Stimulated activated CD4-positive, alpha-beta T cell treated with anti-CD3 and anti-CD28 coated beads, Interleukin-1b, Interleukin-23, amount 100 ng/mL, for 48 hours (primary cell): Measurements from ENCODE around the gene EHMT1.
"Not testable (repeated sequence)": the region's sequence is repeated elsewhere in the genome, so short reads cannot be mapped to it uniquely, and the experiment has no call there.

Experiments used
- DNase-seq: peaks from one replicate; pipeline ENCODE4 v3.0.0-alpha.2; 2020

EHMT1 gene

DNA sequence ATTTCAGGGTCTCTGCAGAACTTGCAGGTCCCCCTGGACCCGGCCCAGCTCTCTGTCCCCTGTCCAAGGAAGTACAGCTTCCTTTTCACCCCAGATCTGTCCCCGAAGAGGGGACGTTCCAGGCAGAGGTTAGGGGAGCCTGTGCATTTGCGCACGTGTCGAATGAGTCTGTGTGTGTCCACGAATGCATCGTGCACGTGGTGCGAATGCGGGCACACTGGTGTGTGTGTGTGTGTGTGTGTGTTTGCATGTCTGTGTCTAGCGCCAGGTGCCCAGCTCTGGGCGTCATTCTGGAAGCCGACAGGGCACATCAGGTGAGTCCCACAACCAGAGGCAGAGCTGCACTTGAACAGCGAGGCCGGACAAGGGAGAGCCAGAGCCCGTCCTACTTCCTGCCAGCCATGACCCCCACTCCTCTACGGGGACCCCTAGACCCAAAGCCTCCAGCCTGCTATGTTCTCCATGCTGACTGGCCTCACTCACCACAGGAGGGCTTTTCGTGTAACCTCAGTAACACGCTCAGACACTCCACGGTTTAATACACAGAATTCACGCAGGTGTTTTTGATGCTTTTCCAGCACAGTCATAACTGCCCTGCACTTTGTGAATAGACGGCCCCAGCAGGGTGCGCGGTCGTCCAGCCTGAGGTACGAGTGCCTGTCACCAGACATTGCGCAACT lies 217.5 kb downstream of the EHMT1 start:
- DNase-seq = no peak

DNA sequence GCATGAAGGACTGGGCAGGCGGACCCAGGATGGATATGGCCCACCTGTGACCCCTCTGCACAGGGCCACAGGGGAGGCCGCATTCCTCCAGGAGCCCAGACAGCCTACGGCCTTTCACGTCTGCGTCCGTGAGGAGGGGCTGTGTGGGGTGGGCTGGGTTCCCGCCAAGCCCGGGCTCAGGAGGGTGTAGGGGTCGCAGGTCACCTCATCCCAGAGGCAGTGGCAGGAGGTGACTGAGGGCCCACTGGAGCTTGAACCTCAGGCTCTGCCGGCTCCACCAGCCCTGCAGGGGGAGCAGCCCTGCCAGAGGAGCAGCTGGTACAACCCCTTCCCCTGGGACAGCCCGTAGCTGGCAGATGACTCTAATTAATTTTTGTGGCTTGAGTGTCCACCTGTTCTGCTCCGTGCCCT lies 218.0 kb downstream of the EHMT1 start:
- DNase-seq = no peak

DNA sequence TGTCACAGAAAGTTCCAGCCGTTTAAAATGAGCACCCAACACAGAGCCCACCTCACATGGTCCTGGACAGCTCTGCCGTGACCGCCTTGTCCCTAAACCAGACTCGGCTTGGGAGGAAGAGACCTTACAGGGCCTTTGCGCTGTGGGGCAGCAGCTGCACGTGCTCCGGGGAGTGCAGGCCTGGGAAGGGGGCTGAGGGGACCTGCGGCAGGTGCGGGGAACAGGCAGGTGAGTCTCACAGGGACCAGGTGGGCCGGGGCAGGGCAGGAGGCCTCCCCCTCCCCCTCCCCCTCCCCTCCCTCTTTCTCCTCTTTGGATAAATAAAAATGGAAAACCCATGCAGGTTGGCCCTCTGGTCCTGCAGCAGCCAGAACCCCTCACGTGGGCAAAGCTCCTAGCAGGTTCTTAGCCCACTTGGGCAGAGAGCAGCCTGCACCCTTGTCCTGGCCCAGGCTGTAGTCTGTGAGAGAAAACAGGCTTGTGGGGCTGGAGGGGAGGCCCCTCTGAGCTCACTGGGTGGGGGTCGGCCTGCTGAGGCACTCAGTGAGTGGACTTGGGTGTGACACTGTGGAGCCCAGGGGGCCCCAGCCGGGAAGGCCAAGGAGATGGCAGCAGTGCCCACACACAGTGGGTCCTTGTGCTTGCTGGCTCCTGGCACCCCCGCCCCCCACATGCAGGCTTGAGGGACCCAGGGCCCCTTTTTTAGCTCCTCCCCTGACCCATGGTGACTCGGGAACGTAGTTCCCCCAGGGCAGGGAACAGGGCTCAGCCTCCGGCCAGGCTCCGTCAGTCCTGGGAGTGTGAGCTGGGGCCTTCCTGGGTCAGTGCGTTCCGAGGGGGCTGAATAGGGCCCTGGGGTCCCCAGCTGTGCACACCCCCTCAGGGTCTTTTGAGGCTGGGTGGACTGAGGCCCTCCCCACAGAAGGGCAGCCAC lies 218.8 kb downstream of the EHMT1 start:
- no peak for DNase-seq

DNA sequence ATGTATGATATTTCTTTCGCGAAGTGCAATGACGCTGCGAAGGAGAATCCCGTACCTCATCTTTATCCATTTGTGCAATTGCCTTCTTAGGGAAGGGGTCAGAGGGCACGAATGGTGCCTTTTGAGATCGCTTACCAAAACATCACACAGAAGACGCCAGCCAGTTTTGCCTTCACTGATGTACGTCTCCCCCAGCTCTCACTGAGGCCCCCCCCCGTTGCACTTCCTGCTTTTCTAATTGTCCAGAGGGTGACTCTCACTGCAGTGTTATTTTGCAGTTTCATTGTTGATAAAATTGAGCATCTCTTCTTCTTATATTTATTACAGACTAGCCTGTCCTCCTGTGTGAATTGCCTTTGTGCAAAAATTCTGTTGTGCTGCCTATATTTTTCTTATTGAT lies 219.8 kb downstream of the EHMT1 start:
- no peak for DNase-seq

DNA sequence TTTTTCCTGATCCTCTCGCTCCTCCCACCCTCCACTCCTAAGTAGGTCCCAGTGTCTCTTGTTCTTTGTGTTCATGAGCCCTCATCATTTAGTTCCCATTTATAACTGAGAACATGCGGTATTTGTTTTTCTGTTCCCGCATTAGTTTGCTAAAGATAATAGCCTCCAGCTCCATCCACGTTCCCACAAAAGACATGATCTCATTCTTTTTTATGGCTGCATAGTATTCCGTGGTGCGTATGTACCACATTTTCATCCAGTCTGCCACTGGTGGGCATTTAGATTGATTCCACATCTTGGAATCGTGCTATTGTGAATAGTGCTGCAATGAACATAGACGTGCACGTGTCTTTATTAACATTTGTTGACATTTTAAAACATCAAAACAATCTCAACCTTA lies 224.6 kb downstream of the EHMT1 start:
- DNase-seq = no peak

DNA sequence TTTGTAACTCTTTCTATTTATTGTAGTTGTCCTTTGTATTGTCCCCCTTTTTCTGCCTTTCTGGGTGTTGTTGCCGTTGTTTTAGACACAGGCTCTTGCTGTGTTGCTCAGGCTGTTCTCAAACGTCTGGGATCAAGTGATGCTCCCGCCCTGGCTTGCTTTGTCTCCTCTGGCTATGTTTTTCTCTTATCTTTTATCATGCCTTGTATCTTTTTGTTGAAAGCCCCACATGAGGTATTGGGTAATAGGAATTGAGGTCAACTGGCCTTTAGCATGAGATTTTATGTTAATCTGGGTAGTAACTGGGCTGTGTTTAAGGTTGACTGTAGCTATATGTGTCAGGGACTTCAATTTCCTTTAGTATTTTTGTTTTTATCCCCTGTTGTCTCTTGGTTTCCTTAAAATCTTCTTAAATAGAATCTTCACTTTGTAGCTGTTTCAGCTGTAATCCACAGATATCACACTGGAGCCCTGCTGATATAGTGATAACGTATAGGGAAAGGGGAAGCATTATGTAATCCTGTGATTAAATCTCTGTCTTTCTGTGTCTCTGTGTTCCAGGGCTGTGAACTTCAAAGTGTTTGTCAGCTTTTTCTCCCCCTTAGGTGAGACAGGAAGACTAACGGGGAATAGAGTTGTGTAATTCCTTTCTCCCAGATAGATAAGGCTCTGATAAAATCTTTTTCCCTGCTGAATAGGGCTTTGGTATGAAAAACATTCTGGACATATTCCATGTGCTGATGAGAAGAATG lies 232.9 kb downstream of the EHMT1 start:
- DNase-seq = no peak

DNA sequence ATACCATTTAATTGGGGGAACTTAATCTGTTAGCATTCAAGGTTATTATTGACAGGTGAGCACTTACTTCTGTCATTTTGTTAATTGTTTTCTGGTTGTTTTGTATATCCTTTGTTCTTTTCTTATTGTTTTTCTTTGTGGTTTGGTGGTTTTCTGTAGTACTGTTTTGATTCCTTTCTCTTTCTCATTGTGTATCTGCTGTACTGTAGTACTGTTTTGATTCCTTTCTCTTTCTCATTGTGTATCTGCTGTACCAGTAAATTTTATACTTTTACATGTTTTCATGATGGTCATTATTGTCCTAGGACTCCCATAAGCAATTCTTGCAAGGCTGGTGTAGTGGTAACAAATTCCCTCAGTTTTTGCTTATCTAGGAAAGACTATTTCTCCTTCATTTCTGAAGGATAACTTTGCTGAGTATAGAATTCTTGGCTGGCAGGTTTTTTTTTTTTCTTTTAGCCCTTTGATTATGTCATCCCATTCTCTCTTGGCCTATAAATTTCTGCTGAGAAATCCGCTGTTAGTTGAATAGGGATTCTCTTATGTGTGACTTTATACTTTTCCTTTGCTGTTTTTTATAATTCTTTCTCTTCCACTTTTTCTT lies 234.7 kb downstream of the EHMT1 start:
- no peak for DNase-seq

DNA sequence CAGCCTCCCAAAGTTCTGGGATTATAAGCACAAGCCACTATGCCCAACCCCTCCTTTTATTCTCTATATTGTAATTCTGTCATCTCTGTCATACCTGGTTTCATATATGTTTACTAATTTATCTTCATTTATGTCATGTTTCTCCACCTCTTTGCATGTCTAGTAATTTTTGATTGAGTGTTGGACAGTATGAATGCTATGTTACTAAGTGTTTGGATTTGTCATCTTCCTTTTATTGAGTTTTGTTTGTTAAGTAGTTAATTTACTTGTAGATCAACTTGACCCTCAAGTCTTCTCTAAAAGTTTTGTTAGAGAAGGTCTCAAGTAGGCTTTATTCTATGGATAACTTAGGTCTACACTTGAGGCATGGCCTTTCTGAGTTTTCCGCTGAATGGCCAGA lies 241.6 kb downstream of the EHMT1 start:
- no peak for DNase-seq

DNA sequence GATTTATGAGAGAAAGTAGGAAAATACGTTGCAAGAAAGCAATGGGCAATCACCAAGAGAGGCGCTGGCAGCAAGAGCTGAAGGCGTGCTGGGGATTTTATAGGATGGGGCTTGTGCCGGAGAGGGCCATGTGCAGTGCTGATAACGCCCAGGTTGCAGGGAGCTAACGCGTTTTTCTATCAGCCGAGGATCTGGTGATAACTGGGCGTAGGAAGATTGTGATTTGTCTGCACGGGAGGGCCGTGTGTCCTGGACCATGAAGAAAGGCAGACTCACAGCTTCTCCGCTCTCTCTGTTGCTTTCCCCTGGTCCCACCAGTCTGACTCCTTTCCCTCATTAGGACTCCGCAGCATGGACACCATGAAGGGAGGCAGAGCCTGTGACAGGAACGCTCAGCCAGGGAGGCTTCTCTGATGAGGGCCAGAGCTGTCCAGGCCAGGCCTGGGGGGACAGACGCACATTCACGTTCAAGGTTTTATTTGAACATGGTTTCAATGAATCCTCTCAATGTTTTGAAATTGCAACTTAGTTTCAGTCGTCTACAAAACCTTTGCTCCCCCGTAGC lies 246.9 kb downstream of the EHMT1 start:
- DNase-seq = no peak

DNA sequence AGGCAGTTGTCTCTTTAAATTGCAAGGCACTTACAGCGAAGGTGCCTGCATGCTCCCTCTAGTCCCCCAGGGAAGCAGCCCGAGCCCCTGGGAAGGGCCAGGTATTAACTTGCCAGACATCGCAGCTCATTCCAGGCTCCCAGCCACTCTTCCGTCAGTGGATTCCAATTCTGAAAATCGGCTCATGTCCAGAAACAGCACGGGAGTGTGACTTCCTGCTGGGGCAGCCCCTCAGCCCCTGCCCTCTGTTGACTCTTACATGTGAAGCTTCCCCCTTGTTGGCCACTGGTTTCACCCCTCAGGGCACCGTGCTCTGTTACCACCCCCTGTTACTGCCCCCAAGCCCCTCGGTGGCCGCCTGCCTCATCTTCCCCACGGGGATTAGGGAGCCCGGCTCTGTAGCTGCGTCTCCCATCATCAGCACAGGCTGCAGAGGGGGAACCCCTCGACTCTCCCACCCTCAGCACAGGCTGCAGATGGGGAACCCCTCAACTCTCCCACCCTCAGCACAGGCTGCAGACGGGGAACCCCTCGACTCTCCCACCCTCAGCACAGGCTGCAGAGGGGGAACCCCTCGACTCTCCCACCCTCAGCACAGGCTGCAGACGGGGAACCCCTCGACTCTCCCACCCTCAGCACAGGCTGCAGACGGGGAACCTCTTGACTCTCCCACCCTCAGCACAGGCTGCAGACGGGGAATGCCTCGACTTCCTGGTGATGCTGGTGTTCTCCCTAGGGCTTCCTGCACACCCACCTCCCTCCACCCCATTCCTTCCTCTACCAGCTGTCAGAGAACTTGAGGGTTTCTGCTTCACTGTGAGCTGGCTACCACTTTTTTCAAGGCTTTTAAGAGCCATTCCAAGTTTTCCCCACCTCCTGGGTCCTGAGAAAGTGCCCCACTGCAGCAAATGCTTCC lies 247.7 kb downstream of the EHMT1 start:
- no peak for DNase-seq

DNA sequence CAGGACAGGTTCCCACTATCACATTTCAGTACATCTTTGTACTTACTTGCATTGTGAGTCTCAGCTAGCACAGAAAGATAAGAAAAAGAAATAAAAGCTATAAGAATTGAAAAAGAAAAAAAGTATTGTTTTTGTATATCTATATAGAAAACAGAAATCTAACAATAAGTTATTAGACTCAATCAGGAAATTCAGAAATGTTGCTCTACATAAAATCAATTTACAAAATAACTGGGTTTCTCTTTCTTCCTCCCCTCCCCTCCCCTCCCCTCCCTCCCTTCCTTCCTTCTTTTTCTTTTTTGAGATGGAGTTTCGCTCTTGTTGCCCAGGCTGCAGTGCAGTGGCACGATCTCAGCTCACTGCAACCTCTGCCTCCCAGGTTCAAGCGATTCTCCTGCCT lies 251.6 kb downstream of the EHMT1 start:
- no peak for DNase-seq

DNA sequence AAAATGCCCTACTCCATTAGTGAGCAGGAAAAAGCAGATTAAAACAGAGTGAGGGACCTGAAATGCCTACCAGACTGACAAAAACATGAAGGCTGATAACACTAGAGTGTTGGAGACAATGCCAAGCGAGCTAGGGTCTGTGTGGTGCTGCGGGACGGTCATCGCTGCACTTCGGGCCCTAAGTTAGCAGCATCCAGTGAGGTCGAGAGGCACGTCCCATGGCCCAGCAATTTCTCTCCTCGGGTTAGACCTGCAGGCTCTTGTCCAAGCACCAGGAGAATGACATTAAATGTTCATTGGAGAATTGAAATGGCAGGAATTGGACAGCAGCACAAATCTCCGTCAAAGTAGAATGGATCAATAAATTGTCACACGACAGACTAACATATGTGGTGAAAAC lies 253.5 kb downstream of the EHMT1 start:
- DNase-seq = no peak

DNA sequence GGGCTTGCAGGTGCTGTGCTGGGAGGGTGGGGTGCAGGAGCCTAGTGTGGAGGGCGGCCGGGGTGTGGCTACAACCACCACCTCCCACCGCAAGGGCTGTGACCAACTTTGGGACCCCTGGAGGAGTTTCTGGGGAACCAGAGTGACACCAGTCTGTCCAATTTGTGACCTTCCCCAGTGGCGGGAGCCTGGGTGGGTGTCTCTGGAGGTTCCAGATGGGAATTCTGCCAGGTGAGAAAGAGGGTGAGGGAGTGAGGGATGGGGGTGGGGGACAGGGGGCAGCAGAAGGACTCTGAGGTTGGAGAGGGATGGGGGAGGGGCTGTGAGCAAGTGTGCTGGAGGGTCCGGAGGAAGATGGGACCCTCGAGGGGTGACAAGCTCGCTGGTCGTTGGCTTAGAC lies 254.6 kb downstream of the EHMT1 start:
- no peak for DNase-seq

DNA sequence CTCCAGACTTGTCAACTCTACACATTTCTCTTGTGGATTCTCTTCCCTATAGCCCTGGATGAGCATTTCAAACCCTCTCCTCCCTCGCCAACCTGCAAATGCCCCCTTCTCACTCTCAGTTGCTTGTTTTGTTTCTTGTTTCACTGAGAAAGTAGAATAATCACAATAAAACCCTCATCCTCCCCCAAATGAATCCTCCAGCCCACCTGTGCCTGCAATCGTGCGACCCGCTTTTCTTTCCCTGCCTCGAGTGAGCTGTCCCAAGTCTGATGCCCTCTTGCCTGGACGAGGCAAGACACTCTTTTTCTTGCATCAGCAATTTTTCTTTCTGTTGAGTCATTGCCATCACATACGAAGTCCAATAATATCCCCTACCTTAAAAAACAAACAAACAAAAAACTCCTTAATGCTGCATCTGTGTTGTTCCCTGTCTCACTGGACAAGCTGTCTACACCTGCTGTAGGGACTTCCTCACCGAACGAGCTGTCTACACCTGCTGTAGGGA lies 255.1 kb downstream of the EHMT1 start:
- DNase-seq = no peak

DNA sequence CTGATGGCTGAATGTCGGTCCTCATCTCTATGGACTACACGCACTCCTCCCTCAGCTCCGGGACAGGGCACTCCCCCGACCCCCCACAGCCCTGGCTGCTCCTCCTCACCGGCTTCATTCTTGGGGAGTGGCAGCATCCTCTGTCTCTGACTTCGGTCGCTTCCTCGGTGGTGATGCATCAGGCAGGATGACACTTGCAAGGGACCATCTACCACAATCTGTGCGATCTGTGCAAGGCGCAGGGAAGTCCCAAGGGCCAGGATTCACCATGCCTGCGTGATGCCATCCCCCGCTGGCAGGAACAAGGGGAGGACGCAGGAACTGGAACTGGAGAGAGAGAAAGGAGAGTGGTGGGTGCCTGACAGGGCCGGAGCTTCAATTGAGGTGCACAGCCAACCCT lies 256.5 kb downstream of the EHMT1 start:
- DNase-seq = no peak

DNA sequence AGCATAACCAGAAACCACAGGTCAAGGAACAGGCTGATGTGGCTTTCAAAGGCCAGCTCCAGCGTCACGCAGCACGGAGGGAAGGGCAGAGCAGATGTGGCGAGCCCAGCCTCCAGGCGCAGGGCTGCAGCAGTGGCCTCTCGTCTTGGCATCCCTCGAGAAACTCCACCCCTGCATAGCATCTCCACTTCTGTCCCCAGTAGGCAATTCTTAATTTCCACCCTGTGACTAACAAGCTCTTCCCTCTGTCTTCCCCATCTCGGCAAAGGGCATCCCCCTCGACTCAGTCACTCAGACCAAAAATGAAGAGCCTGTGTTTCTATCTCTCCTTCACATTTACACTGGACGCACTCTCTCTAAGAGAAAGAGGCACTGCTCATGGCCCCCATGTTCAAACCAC lies 257.0 kb downstream of the EHMT1 start:
- no peak for DNase-seq

DNA sequence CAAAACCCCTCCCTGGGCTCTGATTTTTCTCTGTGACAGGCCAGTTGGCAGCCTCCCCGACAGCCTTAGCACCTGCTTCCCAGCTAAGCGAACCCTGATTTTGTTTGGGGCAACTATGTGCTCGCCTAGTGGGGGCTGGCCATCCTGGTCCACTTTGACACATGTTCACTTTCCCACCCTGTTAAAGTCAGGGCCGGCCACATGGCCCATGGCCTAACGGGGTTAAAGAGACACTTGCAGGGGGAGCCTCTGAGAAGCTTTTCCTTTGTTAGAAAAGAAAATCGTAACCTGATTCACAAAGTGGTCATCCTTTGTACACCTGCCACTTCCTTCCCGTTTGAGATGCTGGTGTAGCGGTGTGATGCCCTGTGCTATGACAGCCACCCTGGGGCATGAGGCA lies 257.5 kb downstream of the EHMT1 start:
- no peak for DNase-seq

DNA sequence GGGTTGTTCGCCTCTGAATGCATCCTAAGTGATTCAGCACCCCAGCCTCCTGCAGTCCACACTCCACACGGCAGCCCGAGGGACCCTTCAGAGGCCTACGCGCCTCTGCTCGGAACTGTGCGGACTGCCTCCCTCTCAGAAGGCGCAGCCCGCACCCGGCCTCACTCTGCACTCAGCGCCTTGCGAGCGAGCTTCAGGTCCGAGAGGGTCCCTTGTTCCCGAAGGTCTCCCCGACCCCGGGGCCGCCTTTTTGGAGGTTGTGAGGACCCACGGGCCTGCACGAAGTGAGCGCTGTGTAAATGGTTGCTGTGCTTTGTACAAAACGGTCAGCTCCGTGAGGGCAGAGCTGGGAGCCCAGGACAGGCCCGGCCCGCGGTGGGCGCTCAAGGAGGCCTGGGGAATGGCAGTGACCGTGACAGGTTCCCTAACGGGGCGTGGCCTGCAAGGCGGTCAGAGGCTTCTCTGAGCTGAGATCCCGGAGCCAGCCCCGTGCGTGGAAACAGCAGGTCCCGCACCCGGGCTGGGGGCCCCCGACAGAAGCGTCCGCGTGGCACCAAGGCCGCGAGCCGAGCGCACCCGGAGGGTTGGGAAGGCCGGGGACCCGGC lies 258.1 kb downstream of the EHMT1 start:
- no peak for DNase-seq

DNA sequence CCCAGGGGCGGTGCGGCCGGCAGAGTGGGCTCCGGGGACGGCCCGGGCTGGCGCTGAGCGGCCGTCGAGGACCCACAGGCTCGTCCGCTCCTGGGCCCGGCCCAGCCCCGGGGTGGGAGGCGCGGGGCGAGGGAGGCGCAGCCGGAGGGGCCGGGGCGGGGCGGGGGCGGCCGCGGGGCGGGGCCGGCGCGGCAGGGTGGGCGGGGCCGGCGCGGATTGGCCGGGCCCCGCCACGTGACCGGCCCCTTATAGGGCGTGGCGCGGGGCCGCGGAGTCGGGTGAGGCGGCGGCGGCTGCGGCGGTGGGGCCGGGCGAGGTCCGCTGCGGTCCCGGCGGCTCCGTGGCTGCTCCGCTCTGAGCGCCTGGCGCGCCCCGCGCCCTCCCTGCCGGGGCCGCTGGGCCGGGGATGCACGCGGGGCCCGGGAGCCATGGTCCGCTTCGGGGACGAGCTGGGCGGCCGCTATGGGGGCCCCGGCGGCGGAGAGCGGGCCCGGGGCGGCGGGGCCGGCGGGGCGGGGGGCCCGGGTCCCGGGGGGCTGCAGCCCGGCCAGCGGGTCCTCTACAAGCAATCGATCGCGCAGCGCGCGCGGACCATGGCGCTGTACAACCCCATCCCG lies 258.8 kb downstream of the EHMT1 start, which contains the start of gene CACNA1B:
Gene CACNA1B, plus strand, starts transcription at position 277 of the 617 bp plus-strand sequence. Its CDS starts 152 bp downstream, at position 429.
- not testable (repeated sequence) for DNase-seq

DNA sequence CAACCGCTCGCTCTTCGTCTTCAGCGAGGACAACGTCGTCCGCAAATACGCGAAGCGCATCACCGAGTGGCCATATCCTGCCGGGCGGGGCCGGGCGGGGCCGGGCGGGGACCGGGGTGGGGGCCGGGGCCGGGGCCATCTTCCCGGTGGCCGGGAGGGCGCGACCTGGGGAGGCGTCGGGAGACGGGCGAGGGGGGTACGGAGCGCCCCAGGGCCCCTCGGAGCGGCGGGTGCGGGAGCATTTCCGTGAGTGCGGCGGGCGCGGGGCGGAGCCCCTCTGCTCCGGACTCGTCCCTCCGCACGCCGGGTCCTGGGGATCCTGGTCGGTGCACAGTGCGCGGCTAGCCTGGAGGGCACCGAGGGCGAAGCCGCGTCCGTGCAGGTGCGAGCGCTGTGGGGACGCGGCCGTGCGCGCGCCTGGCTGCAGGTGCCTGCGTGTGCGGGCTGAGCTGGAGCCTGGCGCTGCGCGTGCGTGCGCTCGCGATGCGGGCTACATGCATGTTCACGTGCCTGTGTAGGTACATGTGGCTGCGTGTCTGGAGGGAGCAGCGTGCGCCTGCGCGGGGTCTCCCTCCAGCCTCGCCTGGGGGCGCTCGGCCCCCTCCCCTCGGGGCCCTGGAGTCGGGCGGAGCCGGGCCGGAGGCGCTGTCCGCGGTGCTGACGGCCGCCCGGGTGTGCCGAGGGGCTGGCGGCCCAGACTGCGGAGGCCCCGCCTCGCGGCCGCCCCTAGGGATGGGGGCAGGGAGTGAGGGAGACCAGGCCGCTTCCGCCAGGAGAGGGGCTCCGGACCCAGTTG lies 259.5 kb downstream of the EHMT1 start:
- DNase-seq = no peak
